MCF 10A (cell line): Measurements from ENCODE around the gene AMBRA1. TPM values are rescaled to one million over a fixed set of nuclear protein-coding genes. Genes with fewer than 3 reads are reported as not detected.

Experiments
- BruUV-seq: library from RNA; stranded (reverse); fragments of 400-500 nt; replicated peaks from 2 replicates; lab custom pipeline; 2021; lab: Mats Ljungman, UMichigan
- CTCF ChIA-PET: fragments of 300-600 bp; sonication (Branson Sonifier 250); formaldehyde crosslinking; extraction: SDS; loops from one replicate; lab custom pipeline; 2021; ENCODE audit warnings: antibody characterized with exemption, inconsistent platforms; lab: Yijun Ruan, JAX
- POLR2A ChIA-PET: fragments of 300-600, 350-650 bp; sonication (Branson Sonifier 250); formaldehyde crosslinking; extraction: SDS; loops from one replicate; lab custom pipeline; 2020; ENCODE audit warnings: antibody characterized with exemption, inconsistent platforms; lab: Yijun Ruan, JAX
- DNase-seq: peaks from one replicate; pipeline ENCODE4 v3.0.0-alpha.2; 2018; ENCODE audit not compliant: unreplicated experiment
- H3K27ac Mint-ChIP-seq: one replicate; pipeline ENCODE4 v1.8.0; 2022; ENCODE audit warnings: mild to moderate bottlenecking, low read depth, mixed read lengths; ENCODE audit not compliant: unreplicated experiment
- H3K27me3 Mint-ChIP-seq: one replicate; pipeline ENCODE4 v1.8.0; 2022; ENCODE audit warnings: mixed read lengths; ENCODE audit not compliant: insufficient read depth, unreplicated experiment
- H3K36me3 Mint-ChIP-seq: one replicate; pipeline ENCODE4 v1.8.0; 2022; ENCODE audit warnings: mild to moderate bottlenecking, moderate library complexity, mixed read lengths; ENCODE audit not compliant: insufficient read depth, unreplicated experiment
- H3K4me1 Mint-ChIP-seq: one replicate; pipeline ENCODE4 v1.8.0; 2022; ENCODE audit warnings: mixed read lengths; ENCODE audit not compliant: insufficient read depth, unreplicated experiment
- H3K4me3 Mint-ChIP-seq: one replicate; pipeline ENCODE4 v1.8.0; 2022; ENCODE audit warnings: mild to moderate bottlenecking, moderate library complexity, mixed read lengths; ENCODE audit not compliant: unreplicated experiment
- H3K9me3 Mint-ChIP-seq: one replicate; pipeline ENCODE4 v1.8.0; 2022; ENCODE audit warnings: mixed read lengths; ENCODE audit not compliant: unreplicated experiment
- CTCF ChIP-seq: fragments of 200-600 bp; IDR thresholded peaks from one replicate; pipeline ENCODE4 v1.8.0; 2022; ENCODE audit warnings: antibody characterized with exemption, mild to moderate bottlenecking; ENCODE audit not compliant: unreplicated experiment
- intact Hi-C: fragments of 100-400 bp; cut with micrococcal nuclease; formaldehyde crosslinking; loops from 2 replicates; pipeline ENCODE4 v1.14.1; 2022
- total RNA-seq: library from RNA; stranded (reverse); gene quantifications from 2 replicates; pipeline ENCODE4 v1.2.3, GENCODE V29; 2022

AMBRA1 gene
- total RNA-seq, 1 experiment from 2014 or later = 19.6 TPM

GRCh38 chr11:46463701-46464421 is 130.0 kb downstream of the AMBRA1 start:
- no peak for DNase-seq
- H3K36me3 Mint-ChIP-seq = peaks cover 6% of the 10 kb centered on the region
- no peak for TF ChIP-seq CTCF
- BruUV-seq = no TSS peak
- no peaks in the 10 kb centered on the region for H3K4me1 Mint-ChIP-seq
- no peak overlapping the region for H3K4me3 Mint-ChIP-seq
- CTCF ChIA-PET = interaction anchor here (0.6 kb wide), 1 partner anchor 62 kb away, joined by 3 read pairs; no protein-coding TSS in a partner anchor
- no peaks in the 10 kb centered on the region for H3K27me3 Mint-ChIP-seq
- H3K9me3 Mint-ChIP-seq = no peaks in the 10 kb centered on the region
- intact Hi-C loops = no loop called here
- POLR2A ChIA-PET = no interaction called here
- no peak overlapping the region for H3K27ac Mint-ChIP-seq

GRCh38 chr11:46461461-46461927 is 132.3 kb downstream of the AMBRA1 start:
- CTCF ChIA-PET = interaction anchor here (1.2 kb wide), 1 partner anchor 68 kb away, joined by 3 read pairs; no protein-coding TSS in a partner anchor

GRCh38 chr11:46458491-46458890 is 135.3 kb downstream of the AMBRA1 start:
- Mint-ChIP-seq H3K9me3 (no peaks in the 10 kb centered on the region), H3K27ac (no peak overlapping the region), H3K27me3 (no peaks in the 10 kb centered on the region), H3K36me3 (peaks cover 18% of the 10 kb centered on the region), H3K4me1 (peaks cover 7% of the 10 kb centered on the region), H3K4me3 (no peak overlapping the region)
- no peak for TF ChIP-seq CTCF
- DNase-seq = no peak
- intact Hi-C loops = no loop called here
- no TSS peak for BruUV-seq
- POLR2A ChIA-PET = no interaction called here
- CTCF ChIA-PET = interaction anchor here (0.6 kb wide), 3 partner anchors 17 to 48 kb away, joined by 3 to 4 read pairs (median 4); no protein-coding TSS in a partner anchor

More at GRCh38 chr11:46461461-46461927, 132.3 kb downstream of the AMBRA1 start:
- intact Hi-C loops = no loop called here
- TF ChIP-seq CTCF = no peak
- H3K4me3 Mint-ChIP-seq = no peak overlapping the region
- no peak overlapping the region for H3K27ac Mint-ChIP-seq
- POLR2A ChIA-PET = interaction anchor here (0.7 kb wide), 1 partner anchor 202 kb away, joined by 3 read pairs; no protein-coding TSS in a partner anchor
- no peak for DNase-seq
- no TSS peak for BruUV-seq
- H3K27me3 Mint-ChIP-seq = no peaks in the 10 kb centered on the region
- H3K4me1 Mint-ChIP-seq = peaks cover 7% of the 10 kb centered on the region
- peaks cover 7% of the 10 kb centered on the region for H3K36me3 Mint-ChIP-seq
- H3K9me3 Mint-ChIP-seq = no peaks in the 10 kb centered on the region

- no peak overlapping the region for H3K27ac Mint-ChIP-seq
- H3K9me3 Mint-ChIP-seq = no peaks in the 10 kb centered on the region
- BruUV-seq = no TSS peak
- peaks cover 18% of the 10 kb centered on the region for H3K36me3 Mint-ChIP-seq
- peak; percentile 47 for DNase-seq
- no peak overlapping the region for H3K4me3 Mint-ChIP-seq
- H3K4me1 Mint-ChIP-seq = peaks cover 11% of the 10 kb centered on the region
- H3K27me3 Mint-ChIP-seq = no peaks in the 10 kb centered on the region
- no peak for TF ChIP-seq CTCF
- ChIA-PET CTCF (interaction anchor here (0.6 to 0.8 kb wide), 6 partner anchors 17 to 1079 kb away, joined by 3 to 4 read pairs (median 3); no protein-coding TSS in a partner anchor), POLR2A (no interaction called here)
- intact Hi-C loops = no loop called here
Observed at GRCh38 chr11:46457659-46458424, 136.0 kb downstream of the AMBRA1 start.
